MM.1S (cell line): ENCODE data around the gene COL7A1.

Source experiments
- EZH2 ChIP-seq: fragments of 300-600 bp; sonication (generic); optimal IDR thresholded peaks from 2 replicates; pipeline ENCODE3; 2017; ENCODE audit warnings: low read depth, mild to moderate bottlenecking, antibody characterized with exemption, low read length, mixed read lengths
- TF ChIP-seq, protein P1 (sequence below): fragments of 300-600 bp; sonication (generic); IDR thresholded peaks from 2 replicates; pipeline ENCODE4 v1.5.1; 2016; ENCODE audit warnings: antibody characterized with exemption, low read length, mixed read lengths

DNA sequence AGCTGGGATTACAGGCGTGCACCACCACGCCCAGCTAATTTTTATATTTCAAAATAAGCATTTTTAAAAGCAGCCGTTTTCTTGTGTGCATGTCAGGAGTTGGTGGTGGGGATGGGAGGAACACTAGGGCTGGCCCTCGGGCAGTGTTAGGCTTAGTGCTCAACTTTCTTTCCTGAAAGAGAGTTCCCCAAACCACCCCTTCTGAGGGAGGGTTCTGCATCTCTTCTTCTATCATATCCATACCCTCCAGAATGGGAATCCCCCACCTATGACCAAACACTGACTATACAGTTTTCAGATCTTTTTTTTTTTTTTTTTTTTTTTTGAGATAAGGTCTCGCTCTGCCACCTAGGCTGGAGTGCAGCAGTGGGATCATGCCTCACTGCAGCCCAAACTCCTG, 51.0 kb downstream of the COL7A1 start:
- TF ChIP-seq, protein P1, sequence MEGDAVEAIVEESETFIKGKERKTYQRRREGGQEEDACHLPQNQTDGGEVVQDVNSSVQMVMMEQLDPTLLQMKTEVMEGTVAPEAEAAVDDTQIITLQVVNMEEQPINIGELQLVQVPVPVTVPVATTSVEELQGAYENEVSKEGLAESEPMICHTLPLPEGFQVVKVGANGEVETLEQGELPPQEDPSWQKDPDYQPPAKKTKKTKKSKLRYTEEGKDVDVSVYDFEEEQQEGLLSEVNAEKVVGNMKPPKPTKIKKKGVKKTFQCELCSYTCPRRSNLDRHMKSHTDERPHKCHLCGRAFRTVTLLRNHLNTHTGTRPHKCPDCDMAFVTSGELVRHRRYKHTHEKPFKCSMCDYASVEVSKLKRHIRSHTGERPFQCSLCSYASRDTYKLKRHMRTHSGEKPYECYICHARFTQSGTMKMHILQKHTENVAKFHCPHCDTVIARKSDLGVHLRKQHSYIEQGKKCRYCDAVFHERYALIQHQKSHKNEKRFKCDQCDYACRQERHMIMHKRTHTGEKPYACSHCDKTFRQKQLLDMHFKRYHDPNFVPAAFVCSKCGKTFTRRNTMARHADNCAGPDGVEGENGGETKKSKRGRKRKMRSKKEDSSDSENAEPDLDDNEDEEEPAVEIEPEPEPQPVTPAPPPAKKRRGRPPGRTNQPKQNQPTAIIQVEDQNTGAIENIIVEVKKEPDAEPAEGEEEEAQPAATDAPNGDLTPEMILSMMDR, result no peak
- no peak for TF ChIP-seq EZH2
